Urinary bladder (tissue), 4 donors: ENCODE data around the gene BLM. TPM values are rescaled to one million over a fixed set of nuclear protein-coding genes. Genes with fewer than 3 reads are reported as not detected.

Experiments
- DNase-seq: peaks from one replicate; pipeline ENCODE4 v3.0.0-alpha.2; 2015; ENCODE audit errors: extremely low spot score
- H3K27ac ChIP-seq: one replicate; pipeline ENCODE4 v1.5.1; 2013; ENCODE audit warnings: low read depth, mild to moderate bottlenecking, moderate library complexity
- H3K36me3 ChIP-seq: one replicate; pipeline ENCODE4 v1.6.1; 2013; ENCODE audit warnings: mild to moderate bottlenecking, moderate library complexity; ENCODE audit not compliant: insufficient read depth
- H3K4me1 ChIP-seq: one replicate; pipeline ENCODE4 v1.6.1; 2013; ENCODE audit warnings: mild to moderate bottlenecking, moderate library complexity; ENCODE audit not compliant: insufficient read depth
- H3K4me3 ChIP-seq: one replicate; pipeline ENCODE4 v1.5.1; 2013; ENCODE audit warnings: low read depth, low read length
- WGBS: extraction: QIAGEN DNeasy Blood & Tissue Kit; methylation state at CpG from one replicate; pipeline ENCODE4 v1.1.7; 2013; 5-methylcytosine and 5-hydroxymethylcytosine counted together
- polyA plus RNA-seq: library from polyadenylated mRNA; stranded (reverse); fragments of 200-250 nt; gene quantifications from one replicate; pipeline ENCODE4 v1.2.3, GENCODE V29; 2013
- total RNA-seq: library from RNA; depleted of rRNA; stranded (reverse); fragments of >200 nt; gene quantifications from one replicate; pipeline ENCODE4 v1.2.3, GENCODE V29; 2014
- donor health status: healthy with polysubstance abuse.
- donor health status: healthy.

Gene BLM
- total and polyA plus RNA-seq, 2 donors, result 0.67 to 7.8 TPM

DNA sequence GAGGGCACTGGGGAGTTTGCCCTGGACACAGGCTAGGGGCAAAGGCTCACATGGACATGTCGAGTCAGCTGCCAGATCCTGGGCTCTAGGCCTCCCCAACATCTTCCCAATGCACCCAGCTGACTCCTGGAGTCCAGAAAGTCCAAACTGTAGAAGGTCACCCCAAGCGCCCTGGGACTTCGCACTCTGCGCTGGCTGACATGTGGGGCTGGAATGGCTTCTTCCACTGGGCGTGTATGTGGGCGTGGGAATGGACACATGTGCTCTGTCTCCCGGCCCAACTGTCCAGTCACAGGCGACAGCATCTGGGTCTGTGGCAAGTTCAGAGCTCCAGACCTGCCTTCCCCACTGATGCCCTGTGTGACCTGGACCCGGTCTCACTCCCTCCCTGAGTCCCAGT, 138.0 kb downstream of the BLM start:
- WGBS, result 89% methylated on average over 9 of the region's 9 CpGs
- Histone ChIP-seq H3K4me1 (no peaks in the 10 kb centered on the region), H3K4me3 (no peak overlapping the region), H3K36me3 (no peaks in the 10 kb centered on the region), H3K27ac (no peak overlapping the region)
- DNase-seq, result no peak

DNA sequence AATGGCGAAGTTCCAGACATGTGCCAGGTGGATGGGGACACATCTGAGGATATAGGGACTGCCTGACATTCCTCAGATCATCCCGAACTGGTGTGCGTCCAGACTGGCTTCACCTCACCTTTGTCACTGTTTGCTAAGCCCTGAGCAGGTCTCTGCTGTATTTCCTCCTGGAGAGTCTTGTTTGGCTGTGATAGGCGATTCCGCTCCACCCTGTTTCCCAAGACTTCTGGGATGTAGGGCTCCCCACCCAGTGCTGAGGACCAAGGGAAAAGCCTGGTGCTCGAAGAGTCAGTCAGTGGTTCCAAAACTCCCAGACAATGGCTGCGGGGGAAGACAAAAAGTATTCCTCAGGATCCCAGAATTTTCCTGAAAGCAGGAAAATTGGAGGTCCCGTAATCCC, 140.2 kb downstream of the BLM start:
- 92% methylated on average over 8 of the region's 8 CpGs for WGBS

DNA sequence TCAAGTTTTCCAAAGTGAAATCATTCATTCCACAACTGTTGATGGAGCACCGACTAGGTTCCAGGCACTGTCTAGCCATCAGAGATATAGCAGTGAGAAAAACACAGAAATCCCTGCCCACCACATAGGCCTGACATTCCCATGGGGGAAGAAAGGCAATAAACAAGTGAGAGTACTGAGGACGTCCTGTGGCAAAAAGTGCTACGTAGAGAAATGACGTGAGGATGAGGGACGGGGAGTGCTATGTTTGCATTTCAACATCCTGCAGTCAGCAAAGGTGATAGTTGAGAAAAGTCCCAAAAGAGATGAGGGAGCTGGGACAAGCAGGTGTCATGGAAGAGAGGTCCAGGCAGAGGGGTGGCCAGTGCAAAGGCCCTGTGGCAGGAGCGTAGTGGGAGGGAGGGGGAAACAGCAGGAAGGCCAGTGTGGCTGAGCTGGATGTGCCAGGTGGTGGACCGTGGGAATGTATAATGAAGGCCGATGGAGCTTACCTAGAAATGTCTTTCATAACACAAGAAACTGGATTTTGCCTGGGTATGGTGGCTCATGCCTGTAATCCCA, 140.8 kb downstream of the BLM start:
- WGBS, result 91% methylated on average over 8 of the region's 8 CpGs
- H3K36me3 ChIP-seq, result no peaks in the 10 kb centered on the region
- H3K27ac ChIP-seq, result no peak overlapping the region
- no peak for DNase-seq
- no peak overlapping the region for H3K4me3 ChIP-seq
- no peaks in the 10 kb centered on the region for H3K4me1 ChIP-seq

More for the DNA sequence above, 140.2 kb downstream of the BLM start:
- H3K27ac ChIP-seq, result no peak overlapping the region
- no peaks in the 10 kb centered on the region for H3K4me1 ChIP-seq
- no peaks in the 10 kb centered on the region for H3K36me3 ChIP-seq
- H3K4me3 ChIP-seq, result no peak overlapping the region
- DNase-seq, result no peak

DNA sequence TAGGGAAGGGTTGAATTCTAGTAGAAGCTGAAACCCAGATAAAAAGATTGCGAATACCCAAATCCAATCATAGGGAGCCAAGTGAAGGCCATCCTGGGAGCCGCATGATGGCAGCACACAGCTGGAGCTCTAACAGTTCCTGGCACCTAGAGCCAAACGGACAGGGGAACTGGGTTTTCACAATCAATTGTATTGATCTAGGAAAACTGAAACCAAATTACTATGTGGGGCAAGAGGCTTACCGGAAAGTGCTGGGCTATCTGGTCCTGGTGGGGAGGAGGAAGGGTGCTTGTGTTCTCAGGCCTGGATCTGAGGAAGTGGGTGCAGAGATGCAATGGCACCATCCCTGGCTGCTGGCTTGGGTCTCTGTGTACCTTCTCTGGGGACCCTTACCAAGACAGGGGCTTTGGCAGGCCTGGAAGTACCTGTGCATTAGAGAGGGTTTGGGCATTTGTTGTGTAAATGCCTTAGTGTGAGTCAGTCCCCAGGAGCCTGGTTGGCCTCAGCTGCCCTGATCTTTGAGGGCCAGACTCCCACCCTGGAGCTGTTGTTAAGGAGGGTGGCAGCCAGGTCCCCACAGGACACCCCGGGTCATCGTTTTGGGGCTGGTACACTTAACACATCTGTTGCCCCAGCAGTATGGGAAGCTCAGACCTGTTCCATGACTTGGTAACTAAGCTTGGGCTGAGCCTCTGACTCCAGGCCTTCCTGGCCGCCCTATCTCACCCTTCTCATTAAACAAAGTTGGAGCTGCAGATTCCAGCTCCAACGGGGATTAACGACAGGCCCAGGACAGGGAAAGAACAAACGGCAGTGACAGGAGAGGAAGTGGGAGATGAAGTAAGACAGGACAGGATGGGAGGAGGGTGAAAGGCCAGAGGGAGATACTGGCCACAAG, 142.3 kb downstream of the BLM start:
- no peaks in the 10 kb centered on the region for H3K4me1 ChIP-seq
- H3K4me3 ChIP-seq, result no peak overlapping the region
- WGBS, result 54% methylated on average over 10 of the region's 10 CpGs
- no peaks in the 10 kb centered on the region for H3K36me3 ChIP-seq
- no peak for DNase-seq
- no peak overlapping the region for H3K27ac ChIP-seq

DNA sequence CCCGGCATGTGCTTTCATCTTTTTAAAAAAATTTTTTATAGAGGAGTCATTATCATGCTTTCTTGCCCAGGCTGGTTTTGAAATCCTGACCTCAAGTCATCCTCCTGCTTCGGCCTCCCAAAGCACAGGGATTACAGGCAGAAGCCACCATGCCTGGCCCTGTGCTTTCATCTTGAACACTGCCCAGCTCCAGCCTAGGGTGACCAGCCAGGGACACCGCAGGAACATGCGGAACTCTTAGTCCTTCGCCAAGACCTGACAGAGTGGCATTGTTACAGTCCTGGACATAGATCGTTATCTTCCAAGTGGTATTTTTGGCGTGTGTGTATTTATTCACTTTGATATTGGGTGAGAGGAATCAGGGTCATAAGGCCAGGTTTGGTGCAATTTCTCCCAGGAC, 143.3 kb downstream of the BLM start:
- no peak overlapping the region for H3K27ac ChIP-seq
- no peaks in the 10 kb centered on the region for H3K4me1 ChIP-seq
- 82% methylated on average over 7 of the region's 7 CpGs for WGBS
- no peaks in the 10 kb centered on the region for H3K36me3 ChIP-seq
- no peak for DNase-seq
- H3K4me3 ChIP-seq, result no peak overlapping the region

DNA sequence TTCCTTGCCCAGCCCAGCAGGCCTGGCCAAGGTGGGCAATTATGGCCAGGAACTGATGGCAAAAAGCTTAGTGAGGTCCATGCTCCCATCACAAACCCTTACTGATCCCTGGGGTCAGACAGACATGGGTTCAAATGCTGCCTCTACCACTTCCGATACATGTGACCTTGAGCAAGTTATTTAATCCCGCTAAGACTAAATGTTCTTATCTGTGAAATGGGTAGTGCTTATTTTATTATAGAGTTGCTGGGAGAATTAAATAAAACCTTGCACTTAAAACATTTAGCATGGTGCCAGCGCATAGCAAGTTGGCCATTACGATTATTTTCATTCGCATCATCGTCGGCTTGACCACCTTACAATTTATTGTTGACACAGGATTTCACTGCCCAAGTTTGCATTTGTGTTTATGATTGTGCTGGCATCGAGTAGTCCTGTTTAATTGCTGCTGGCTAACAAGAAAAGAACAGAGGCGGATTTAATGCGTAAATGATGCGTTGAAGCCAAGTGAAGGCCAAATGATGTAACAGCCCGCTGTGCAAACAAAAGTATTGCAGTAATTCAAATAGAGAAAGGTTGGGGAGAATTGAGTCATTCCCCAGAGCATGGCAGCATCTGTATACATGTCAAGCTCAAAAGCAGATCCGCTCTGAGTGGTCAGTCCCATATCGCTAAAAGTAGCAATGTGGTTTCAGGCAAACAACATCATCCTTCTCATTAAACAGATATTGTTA, 144.0 kb downstream of the BLM start:
- DNase-seq, result no peak
- no peak overlapping the region for H3K27ac ChIP-seq
- no peak overlapping the region for H3K4me3 ChIP-seq
- 89% methylated on average over 14 of the region's 14 CpGs for WGBS
- no peaks in the 10 kb centered on the region for H3K4me1 ChIP-seq
- H3K36me3 ChIP-seq, result no peaks in the 10 kb centered on the region

DNA sequence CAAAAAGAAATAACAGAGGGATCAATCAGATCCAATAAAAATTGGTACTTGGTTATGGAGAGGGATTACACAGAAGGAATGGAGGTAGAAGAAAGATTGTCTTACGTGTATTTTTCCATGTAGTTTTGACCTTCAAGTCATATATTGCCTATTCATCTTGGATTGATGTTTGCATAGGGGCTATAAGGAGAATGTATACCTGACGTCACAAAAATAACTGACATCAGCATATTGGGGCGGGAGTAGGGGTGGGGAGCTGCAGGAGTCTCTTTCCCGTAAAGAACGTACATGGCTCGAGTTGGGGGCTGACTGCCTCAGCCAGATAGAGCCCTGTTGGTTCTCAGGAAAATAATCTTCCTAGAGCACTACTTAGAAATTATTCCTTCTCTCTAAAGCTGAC, 145.3 kb downstream of the BLM start:
- H3K36me3 ChIP-seq, result no peaks in the 10 kb centered on the region
- H3K27ac ChIP-seq, result no peak overlapping the region
- H3K4me1 ChIP-seq, result no peaks in the 10 kb centered on the region
- no peak for DNase-seq
- H3K4me3 ChIP-seq, result no peak overlapping the region
- 91% methylated on average over 6 of the region's 6 CpGs for WGBS

DNA sequence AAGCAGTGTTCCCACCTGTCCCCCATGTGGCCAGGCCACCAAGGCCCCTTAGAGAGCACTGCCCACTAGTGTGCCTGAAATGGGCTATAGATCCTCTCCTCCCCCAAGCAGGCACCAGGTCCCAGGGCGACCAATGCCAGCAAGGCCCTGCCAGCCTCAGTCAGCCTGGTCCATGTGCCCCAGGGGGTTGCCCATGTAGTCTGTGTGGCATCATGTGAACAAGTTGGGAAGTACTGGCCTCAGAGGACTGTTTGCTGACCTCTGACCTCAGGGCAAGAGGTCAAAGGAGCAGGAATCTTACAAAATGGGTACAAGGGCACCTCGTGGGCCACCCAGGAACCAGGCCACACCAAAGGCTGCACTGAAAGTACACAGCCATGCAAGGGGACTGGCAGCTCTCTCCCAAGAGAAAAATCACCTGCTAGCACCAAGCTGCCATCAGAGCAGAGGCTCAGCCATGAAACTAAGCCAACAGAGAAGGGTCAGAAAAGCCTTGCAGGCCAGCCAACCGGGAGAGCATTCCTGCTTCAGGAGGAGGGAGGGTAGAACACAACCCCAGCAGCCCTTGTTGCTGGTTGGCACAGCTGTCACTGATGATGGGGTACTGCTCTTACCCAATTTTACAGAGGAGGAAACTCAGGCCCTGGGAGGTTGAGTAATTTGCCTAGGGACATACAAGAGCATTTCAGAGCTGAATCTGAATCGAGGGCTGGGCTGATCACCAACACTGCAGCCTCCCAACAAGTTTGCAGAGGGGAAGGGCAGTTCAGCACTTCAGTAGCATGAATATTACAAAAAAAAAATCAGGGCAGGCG, 146.0 kb downstream of the BLM start:
- DNase-seq, result no peak
- H3K36me3 ChIP-seq, result no peaks in the 10 kb centered on the region
- 77% methylated on average over 5 of the region's 5 CpGs for WGBS
- H3K27ac ChIP-seq, result no peak overlapping the region
- no peaks in the 10 kb centered on the region for H3K4me1 ChIP-seq
- H3K4me3 ChIP-seq, result no peak overlapping the region

DNA sequence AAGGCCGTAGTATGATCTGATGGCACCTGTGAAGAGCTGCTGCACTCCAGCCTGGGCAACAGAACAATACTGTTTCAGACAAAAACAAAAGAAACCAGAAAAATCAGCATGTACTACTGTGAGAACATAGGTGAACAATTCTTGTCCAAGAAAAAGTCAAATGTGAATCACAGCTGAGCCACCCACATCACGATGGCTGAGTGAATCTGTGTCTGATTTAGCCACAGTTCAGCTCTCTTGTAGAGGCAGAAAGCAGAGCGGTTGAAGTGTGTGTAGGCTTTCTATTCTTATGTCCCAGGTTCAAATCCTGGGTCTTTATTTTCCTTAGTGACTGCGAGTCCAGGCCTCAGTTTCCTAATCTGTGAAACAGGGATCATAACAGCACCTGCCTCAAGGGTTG, 146.8 kb downstream of the BLM start:
- Histone ChIP-seq H3K27ac (no peak overlapping the region), H3K4me1 (no peaks in the 10 kb centered on the region), H3K36me3 (no peaks in the 10 kb centered on the region), H3K4me3 (no peak overlapping the region)
- DNase-seq, result no peak
- 94% methylated on average over 4 of the region's 4 CpGs for WGBS

DNA sequence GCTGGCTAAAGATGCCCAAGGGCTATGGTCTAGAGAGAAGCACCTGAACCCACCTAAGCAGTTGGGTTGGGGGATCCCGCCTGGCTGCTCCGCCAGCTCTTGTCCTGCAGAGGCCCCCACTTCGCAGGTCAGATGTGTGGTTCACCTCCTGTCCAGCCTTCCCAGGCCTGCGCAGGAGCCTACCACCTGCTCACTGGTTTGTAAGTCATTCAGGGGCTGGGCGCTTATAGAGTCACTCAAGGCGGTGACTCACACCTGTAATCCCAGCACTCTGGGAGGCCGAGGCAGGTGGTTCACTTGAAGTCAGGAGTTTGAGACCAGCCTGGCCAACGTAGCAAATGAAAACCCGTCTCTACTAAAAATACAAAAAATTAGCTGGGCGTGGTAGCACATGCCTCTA, 147.4 kb downstream of the BLM start:
- 92% methylated on average over 10 of the region's 10 CpGs for WGBS
- Histone ChIP-seq H3K4me3 (no peak overlapping the region), H3K36me3 (no peaks in the 10 kb centered on the region), H3K4me1 (no peaks in the 10 kb centered on the region), H3K27ac (no peak overlapping the region)
- no peak for DNase-seq

DNA sequence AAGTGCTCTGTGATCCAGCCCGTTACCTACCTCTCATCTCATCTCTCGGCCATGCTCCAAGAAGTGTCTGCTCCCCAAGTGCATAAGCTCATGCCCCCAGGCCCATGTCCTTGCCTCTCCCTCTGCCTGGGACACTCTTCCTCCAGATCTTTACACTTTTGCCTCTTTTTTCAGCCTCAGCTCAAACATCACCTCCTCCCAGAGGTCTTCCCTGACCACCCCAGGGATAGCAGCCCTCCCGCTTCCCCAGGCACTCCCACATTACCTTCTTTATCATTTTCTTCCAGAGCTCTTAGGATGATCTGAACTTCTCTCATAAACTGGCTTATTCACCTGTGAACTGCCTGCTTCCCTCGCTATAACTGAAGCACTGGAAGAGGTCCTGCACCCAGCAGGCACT, 148.6 kb downstream of the BLM start:
- Histone ChIP-seq H3K4me1 (no peaks in the 10 kb centered on the region), H3K27ac (no peak overlapping the region), H3K36me3 (no peaks in the 10 kb centered on the region), H3K4me3 (no peak overlapping the region)
- no peak for DNase-seq
- WGBS, result 89% methylated on average over 4 of the region's 4 CpGs
